DMS79 (cell line): Measurements from ENCODE around the gene HPSE2.

Source experiments
- DNase-seq: peaks from one replicate; lab custom pipeline; 2025; lab: John Stamatoyannopoulos, UW

HPSE2 gene

GRCh38 chr10:98832738-98833137, 402.9 kb downstream of the HPSE2 start:
- no peak for DNase-seq

- DNase-seq: no peak
Measured at GRCh38 chr10:98832196-98832595, 403.5 kb downstream of the HPSE2 start.

GRCh38 chr10:98831391-98831790, 404.3 kb downstream of the HPSE2 start:
- no peak for DNase-seq

- DNase-seq: no peak
Measured at GRCh38 chr10:98825741-98826140, 409.9 kb downstream of the HPSE2 start.

GRCh38 chr10:98817396-98817795, 418.3 kb downstream of the HPSE2 start:
- DNase-seq: no peak

GRCh38 chr10:98815039-98815885, 420.4 kb downstream of the HPSE2 start:
- no peak for DNase-seq

GRCh38 chr10:98814470-98814869, 421.2 kb downstream of the HPSE2 start:
- DNase-seq: no peak

GRCh38 chr10:98808282-98808892, 427.3 kb downstream of the HPSE2 start:
- DNase-seq: no peak

- no peak for DNase-seq
Measured at GRCh38 chr10:98800263-98800662, 435.4 kb downstream of the HPSE2 start.

- no peak for DNase-seq
Measured at GRCh38 chr10:98795467-98795866, 440.2 kb downstream of the HPSE2 start.

GRCh38 chr10:98790817-98791216, 444.8 kb downstream of the HPSE2 start:
- no peak for DNase-seq

GRCh38 chr10:98778277-98778759, 457.3 kb downstream of the HPSE2 start:
- no peak for DNase-seq

GRCh38 chr10:98758463-98758862, 477.2 kb downstream of the HPSE2 start:
- no peak for DNase-seq

GRCh38 chr10:98748298-98748697, 487.4 kb downstream of the HPSE2 start:
- DNase-seq: no peak

- DNase-seq: no peak
Measured at GRCh38 chr10:98745645-98746044, 490.0 kb downstream of the HPSE2 start.

- DNase-seq: no peak
Measured at GRCh38 chr10:98720551-98720950, 515.1 kb downstream of the HPSE2 start.

GRCh38 chr10:98713586-98713985, 522.1 kb downstream of the HPSE2 start:
- DNase-seq: no peak

- no peak for DNase-seq
Measured at GRCh38 chr10:98696516-98696915, 539.1 kb downstream of the HPSE2 start.

GRCh38 chr10:98694883-98695282, 540.8 kb downstream of the HPSE2 start:
- DNase-seq: no peak

GRCh38 chr10:98694014-98694413, 541.6 kb downstream of the HPSE2 start:
- no peak for DNase-seq

GRCh38 chr10:98687685-98688084, 548.0 kb downstream of the HPSE2 start:
- no peak for DNase-seq

- DNase-seq: no peak
Measured at GRCh38 chr10:98684019-98684899, 551.4 kb downstream of the HPSE2 start.
